HG03342 (cell line): ENCODE results near the gene PGM1.

Experiments
- ATAC-seq: cut with Tn5 transposase; IDR thresholded peaks from one replicate; pipeline ENCODE4 v1.9.1; 2021; ENCODE audit warnings: mild to moderate bottlenecking, moderate library complexity; ENCODE audit not compliant: unreplicated experiment

PGM1 gene

GRCh38 chr1:63630666-63631065 is 37.5 kb downstream of the PGM1 start:
- no peak for ATAC-seq

DNA sequence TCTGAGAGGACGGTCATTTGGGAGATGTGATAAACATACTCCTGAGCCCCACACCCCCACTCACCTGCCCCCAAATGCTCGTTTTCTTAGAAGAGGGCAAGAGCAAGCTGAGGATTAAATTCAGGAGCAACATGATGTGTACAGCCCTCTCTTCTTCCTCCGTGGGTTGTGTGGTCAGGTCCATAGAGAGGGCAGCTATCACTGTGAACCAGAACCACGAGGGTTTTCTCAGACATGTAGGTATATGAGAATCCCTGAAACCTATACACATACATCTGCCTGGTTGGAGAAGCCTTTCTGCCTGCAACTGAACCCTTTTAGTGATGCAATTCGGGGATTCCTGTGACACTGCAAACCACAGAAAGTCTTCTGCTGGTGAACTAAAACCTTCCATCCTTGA is 38.9 kb downstream of the PGM1 start:
- no peak for ATAC-seq

DNA sequence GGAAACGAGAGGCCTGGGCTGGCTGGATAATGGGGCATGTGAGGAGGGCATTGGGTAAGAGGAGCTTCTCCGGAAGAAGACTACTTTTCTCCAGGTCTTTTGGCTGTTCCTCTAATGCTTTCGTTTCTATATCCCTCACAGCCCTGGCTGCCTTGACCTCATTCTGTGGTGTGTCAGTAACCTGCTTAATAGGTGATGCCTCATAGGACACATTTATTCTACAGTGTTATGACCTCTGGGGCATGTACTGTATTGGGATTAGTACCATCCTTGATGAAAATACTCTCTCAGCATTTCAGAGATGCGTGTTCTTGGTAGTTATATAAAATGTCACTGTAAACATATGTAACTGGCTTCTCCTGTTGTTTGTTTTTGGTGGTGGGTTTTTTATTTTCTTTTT is 40.1 kb downstream of the PGM1 start:
- ATAC-seq, result no peak

GRCh38 chr1:63634471-63634870 is 41.3 kb downstream of the PGM1 start:
- ATAC-seq, result no peak

DNA sequence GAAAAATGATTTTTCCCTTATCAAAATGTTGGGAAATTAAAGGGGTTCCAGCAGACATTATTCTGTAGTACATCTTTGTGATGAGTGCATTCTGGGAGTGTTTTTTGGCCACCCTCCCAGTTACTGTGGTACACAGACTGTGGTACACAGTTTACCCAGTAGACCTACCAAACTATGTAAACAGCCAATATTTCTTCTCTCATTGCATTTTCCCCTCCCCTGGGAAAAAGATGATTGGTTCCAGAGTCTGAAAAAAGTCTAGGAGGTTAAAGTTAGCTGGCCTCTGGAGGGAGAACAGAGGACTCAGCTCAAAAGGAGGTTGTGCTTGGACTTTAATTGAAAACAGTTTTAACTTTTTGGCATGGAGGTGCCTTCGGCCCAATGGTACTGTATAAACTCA is 42.5 kb downstream of the PGM1 start:
- ATAC-seq, result no peak

GRCh38 chr1:63636192-63637105 is 43.2 kb downstream of the PGM1 start:
- ATAC-seq, result no peak

GRCh38 chr1:63638471-63638870 is 45.3 kb downstream of the PGM1 start:
- no peak for ATAC-seq

- ATAC-seq, result no peak
Observed at GRCh38 chr1:63638875-63639274, 45.7 kb downstream of the PGM1 start.

DNA sequence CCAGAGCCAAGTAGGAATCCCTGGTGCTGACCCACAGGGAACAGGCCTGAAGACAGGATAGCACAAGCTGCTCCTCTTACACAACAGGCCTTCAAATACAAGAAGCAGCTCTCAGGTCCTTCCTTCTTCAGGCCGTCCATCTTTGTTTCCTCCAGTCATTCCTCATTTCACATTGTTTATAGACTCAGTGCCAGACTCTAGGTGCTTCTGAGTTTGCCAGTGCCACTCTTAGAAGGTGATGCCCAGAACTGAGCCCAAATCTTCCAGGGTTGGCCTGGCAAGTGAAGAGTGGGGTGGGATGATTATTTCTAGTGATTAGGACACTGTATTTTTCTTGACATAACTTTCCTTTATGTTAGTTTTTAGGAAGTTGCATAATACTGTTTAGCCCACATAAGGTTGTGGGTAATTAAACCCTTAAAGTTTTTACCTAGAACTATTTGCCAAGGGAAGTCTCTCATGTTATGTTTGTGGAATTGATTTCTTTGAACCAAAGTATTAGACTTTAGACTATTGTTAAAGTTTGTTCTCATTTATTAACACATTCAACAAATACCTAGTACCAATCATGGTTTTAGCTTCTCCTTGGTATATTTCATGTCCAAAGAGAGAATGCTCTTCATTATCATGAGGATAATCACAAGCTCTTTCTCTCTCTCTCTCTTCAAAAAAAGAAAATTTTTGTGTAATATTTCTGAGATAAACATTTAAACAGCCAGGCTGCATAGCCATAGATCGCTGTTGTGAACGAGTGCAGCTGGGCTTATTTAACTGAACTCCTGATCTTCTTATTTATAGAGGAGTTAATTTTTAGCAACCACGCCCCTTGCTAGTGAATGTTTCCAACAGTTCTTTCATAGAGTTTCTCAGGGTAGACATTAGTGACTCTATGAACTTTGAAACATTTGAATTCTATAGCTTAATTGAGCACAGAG is 47.7 kb downstream of the PGM1 start:
- no peak for ATAC-seq

GRCh38 chr1:63641615-63642014 is 48.4 kb downstream of the PGM1 start:
- ATAC-seq, result no peak

DNA sequence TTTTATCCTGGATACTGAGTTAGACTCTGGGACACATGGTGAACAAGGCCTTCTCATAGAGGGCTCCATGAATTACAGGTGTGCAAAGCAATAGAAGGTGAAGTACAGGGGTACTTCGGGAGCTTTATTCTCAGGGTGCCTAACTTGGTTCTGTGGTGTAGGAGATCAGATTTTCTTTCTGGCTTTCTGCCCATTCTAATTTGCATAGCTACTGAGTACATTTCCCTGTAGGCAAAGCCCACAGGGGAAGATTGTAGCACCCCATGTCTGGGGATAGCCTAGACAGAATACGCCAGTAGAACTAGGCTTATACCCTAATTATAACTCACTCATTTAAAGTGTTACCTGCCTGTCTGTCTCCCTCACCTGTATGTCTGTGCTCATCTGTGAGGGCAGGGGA is 49.7 kb downstream of the PGM1 start:
- no peak for ATAC-seq

GRCh38 chr1:63643517-63643916 is 50.3 kb downstream of the PGM1 start:
- ATAC-seq, result no peak

DNA sequence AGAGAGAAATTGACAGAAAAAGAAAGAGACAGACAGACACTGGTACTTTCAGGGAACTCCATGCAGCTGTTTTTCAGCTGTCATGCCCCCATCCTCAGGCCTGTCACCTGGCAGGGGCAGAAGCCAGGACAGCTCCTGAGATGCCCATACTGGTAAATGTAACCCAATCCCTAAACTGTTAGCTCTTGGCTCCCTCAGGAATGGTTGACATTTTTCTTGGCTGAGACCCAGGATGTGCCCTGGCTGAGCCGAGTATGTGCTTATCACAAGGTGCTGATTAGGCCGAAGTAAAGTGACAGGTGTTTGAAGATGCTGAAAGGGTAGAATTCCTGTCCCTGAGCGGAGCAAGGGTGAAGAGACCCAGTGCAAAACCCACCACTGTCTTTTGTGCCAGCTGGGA is 50.7 kb downstream of the PGM1 start:
- no peak for ATAC-seq

DNA sequence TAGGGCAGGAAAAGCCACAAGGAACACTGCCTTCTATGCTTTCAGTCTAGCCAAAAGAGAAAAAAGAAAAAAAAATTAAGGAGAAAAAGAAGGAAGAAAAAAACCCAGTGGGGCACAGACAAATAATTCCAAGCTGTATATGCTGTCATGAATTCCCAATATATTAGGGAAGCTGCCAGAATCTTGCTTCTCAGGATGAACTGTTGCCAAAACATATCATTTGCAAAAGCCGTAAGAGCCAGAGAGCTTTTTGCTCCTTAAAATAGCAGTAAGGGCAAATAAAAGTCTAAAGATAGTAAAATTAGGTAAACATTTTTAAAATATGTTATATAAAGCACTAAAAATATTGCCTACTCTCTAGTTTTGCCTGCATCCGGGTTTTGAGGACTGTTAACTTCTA is 52.1 kb downstream of the PGM1 start:
- no peak for ATAC-seq

GRCh38 chr1:63648689-63649088 is 55.5 kb downstream of the PGM1 start:
- ATAC-seq, result no peak

DNA sequence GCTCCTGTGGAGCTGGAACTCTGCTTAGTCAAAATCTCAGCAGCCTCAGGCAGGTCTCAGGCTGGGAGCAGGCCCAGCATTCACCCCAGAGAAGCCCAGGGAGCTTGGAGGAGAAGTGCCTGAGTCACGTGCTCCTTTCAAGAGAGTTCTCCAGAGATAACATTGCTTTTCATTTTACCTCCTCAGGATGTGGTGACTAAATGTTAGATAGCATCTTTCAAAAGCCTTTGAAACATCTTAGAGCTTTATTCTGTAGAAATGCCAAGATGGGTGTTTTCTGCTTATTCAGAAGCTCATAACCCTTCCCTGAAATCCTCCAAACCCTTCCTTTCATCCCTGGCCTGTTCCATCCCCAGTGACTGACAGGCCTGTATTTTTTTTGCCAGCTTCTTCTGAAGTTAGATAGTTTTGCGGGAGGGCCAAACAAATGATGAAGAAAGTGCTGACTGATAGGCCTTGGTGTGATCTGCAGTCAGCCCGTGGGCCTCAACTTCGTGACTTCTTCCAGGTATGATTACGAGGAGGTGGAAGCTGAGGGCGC is 58.0 kb downstream of the PGM1 start:
- ATAC-seq, result no peak

GRCh38 chr1:63653976-63654375 is 60.8 kb downstream of the PGM1 start:
- ATAC-seq, result no peak

GRCh38 chr1:63659448-63659847 is 66.2 kb downstream of the PGM1 start:
- no peak for ATAC-seq

- ATAC-seq, result no peak
Observed at GRCh38 chr1:63662056-63662836, 69.0 kb downstream of the PGM1 start.

GRCh38 chr1:63662841-63663240 is 69.6 kb downstream of the PGM1 start:
- ATAC-seq, result no peak

GRCh38 chr1:63663301-63663700 is 70.1 kb downstream of the PGM1 start:
- no peak for ATAC-seq
